Glutamatergic neuron (in vitro differentiated cells): ENCODE results near the gene NRXN3. TPM values are rescaled to one million over a fixed set of nuclear protein-coding genes. Genes with fewer than 3 reads are reported as not detected.

Source experiments
- DNase-seq: peaks from one replicate; pipeline ENCODE4 v3.0.0; 2022
- H3K27ac Mint-ChIP-seq: one replicate; pipeline ENCODE4 v1.8.0; 2020; ENCODE audit warnings: mild to moderate bottlenecking, mixed read lengths, inconsistent platforms; ENCODE audit not compliant: unreplicated experiment
- H3K27me3 Mint-ChIP-seq: one replicate; pipeline ENCODE4 v1.8.0; 2020; ENCODE audit warnings: mild to moderate bottlenecking, moderate library complexity, mixed read lengths, inconsistent platforms; ENCODE audit not compliant: unreplicated experiment
- H3K36me3 Mint-ChIP-seq: one replicate; pipeline ENCODE4 v1.8.0; 2020; ENCODE audit warnings: mild to moderate bottlenecking, mixed read lengths, inconsistent platforms; ENCODE audit not compliant: unreplicated experiment
- H3K4me1 Mint-ChIP-seq: one replicate; pipeline ENCODE4 v1.8.0; 2020; ENCODE audit warnings: mild to moderate bottlenecking, low read depth, mixed read lengths, inconsistent platforms; ENCODE audit not compliant: unreplicated experiment
- H3K4me3 Mint-ChIP-seq: one replicate; pipeline ENCODE4 v1.8.0; 2020; ENCODE audit warnings: mild to moderate bottlenecking, mixed read lengths, inconsistent platforms; ENCODE audit not compliant: unreplicated experiment
- H3K9me3 Mint-ChIP-seq: one replicate; pipeline ENCODE4 v1.8.0; 2020; ENCODE audit warnings: mild to moderate bottlenecking, moderate library complexity, mixed read lengths, inconsistent platforms; ENCODE audit not compliant: unreplicated experiment
- CTCF ChIP-seq: fragments of 200-600 bp; sonication (generic); IDR thresholded peaks from one replicate; pipeline ENCODE4 v1.5.0; 2021; ENCODE audit not compliant: partially characterized antibody, unreplicated experiment
- total RNA-seq: library from RNA; stranded (reverse); fragmentation: NEBNext Ultra II Directional; extraction: Animal tissue kit (Norgen Biotek cat#: 25700); gene quantifications from one replicate; pipeline ENCODE4 v1.2.1, GENCODE V29; 2021; ENCODE audit not compliant: unreplicated experiment

The NRXN3 gene
- total RNA-seq, 1 donor from 2014 or later = 1.2 TPM

DNA sequence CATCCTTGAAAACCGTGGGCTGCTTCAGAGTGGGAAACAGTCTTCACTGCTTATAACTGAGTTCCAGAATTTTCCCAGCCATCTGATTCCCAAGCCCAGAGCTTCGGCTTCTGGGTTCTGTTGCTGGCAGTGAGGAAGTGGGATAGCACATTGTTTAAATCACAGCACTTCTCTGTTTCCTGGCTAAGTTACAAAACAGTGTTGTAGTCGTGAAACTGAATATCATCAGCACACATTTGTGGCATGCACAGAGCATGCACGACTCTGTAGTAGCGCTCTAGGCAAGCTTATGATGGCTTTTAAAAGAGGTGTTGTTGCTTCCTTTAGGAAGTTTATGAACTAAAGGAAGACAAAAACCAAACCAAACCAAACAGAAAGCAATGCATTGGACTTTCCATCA is 1005.5 kb downstream of the NRXN3 start:
- Mint-ChIP-seq H3K27ac (no peak overlapping the region), H3K4me1 (no peaks in the 10 kb centered on the region), H3K36me3 (no peaks in the 10 kb centered on the region), H3K4me3 (no peak overlapping the region), H3K27me3 (no peaks in the 10 kb centered on the region), H3K9me3 (no peaks in the 10 kb centered on the region)
- no peak for DNase-seq
- TF ChIP-seq CTCF = no peak

- Mint-ChIP-seq H3K27ac (no peak overlapping the region), H3K27me3 (no peaks in the 10 kb centered on the region), H3K36me3 (no peaks in the 10 kb centered on the region), H3K4me1 (no peaks in the 10 kb centered on the region), H3K4me3 (no peak overlapping the region), H3K9me3 (no peaks in the 10 kb centered on the region)
- DNase-seq = no peak
- no peak for TF ChIP-seq CTCF
Measured at GRCh38 chr14:79177106-79177505, 1006.9 kb downstream of the NRXN3 start.

GRCh38 chr14:79178719-79179118 is 1008.5 kb downstream of the NRXN3 start:
- Mint-ChIP-seq H3K4me3 (no peak overlapping the region), H3K36me3 (no peaks in the 10 kb centered on the region), H3K27me3 (no peaks in the 10 kb centered on the region), H3K9me3 (no peaks in the 10 kb centered on the region), H3K27ac (no peak overlapping the region), H3K4me1 (no peaks in the 10 kb centered on the region)
- TF ChIP-seq CTCF = no peak
- DNase-seq = no peak

DNA sequence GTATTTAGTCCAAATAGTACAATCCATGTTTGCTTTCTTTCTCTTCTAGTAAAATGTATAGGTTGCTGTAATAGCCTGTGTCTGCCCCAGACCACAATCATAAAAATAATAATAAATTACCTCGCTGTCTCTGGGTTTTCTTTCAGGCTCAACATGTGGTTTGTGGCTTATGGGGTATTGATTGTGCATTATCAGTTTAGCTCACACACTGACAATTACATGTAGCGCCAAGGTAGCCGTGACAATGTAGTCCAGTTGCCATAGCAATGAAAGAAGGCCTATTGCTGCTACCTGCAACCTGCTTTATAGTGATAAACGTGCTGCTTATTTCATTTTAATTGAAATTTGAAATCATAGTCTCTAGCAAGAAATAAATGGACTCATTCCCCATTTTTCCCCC is 1009.8 kb downstream of the NRXN3 start:
- Mint-ChIP-seq H3K4me1 (no peaks in the 10 kb centered on the region), H3K36me3 (no peaks in the 10 kb centered on the region), H3K4me3 (no peak overlapping the region), H3K9me3 (no peaks in the 10 kb centered on the region), H3K27me3 (no peaks in the 10 kb centered on the region), H3K27ac (no peak overlapping the region)
- TF ChIP-seq CTCF = no peak
- DNase-seq = no peak

DNA sequence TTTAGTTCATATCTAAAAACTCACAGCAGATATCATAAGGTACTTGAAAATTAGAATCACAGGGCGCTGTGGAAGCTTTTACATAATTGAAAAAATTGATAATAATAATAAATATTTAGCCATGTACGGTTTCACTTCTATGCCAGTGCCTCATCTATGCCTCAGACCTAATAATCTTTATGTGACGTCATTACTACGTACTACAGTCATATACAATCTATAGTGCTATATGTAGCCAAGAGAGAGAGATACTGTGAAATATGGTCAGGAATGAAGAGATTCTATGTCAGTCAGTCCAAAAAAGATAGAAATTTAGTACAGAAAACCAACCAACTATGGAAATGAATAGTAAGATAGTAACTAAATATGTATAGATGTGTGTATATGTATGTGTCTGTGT is 1010.5 kb downstream of the NRXN3 start:
- Mint-ChIP-seq H3K36me3 (no peaks in the 10 kb centered on the region), H3K4me1 (no peaks in the 10 kb centered on the region), H3K27me3 (no peaks in the 10 kb centered on the region), H3K27ac (no peak overlapping the region), H3K9me3 (no peaks in the 10 kb centered on the region), H3K4me3 (no peak overlapping the region)
- TF ChIP-seq CTCF = no peak
- DNase-seq = no peak
